SU-DHL-6 (cell line): ENCODE results near the gene PROS1.
A peak's percentile ranks its signal among the peaks of the same experiment; 100 is the strongest.

Experiments used
- H2AFZ ChIP-seq: fragments of 200-600 bp; sonication (generic); 2 replicates; pipeline ENCODE4 v1.6.1; 2014; ENCODE audit warnings: low read depth, mild to moderate bottlenecking, moderate library complexity, mixed read lengths, antibody characterized with exemption, low read length; ENCODE audit not compliant: severe bottlenecking
- H3F3A ChIP-seq: fragments of 200-600 bp; shearing (Covaris generic); 2 replicates; pipeline ENCODE4 v1.6.0; 2016; ENCODE audit warnings: antibody characterized with exemption, mild to moderate bottlenecking; ENCODE audit not compliant: insufficient read depth
- H3K27ac ChIP-seq: fragments of 200-600 bp; sonication (generic); 2 replicates; pipeline ENCODE4 v1.5.1; 2016; ENCODE audit warnings: low read depth, mild to moderate bottlenecking, low read length, moderate library complexity, mixed read lengths
- H3K27me3 ChIP-seq: fragments of 200-600 bp; sonication (generic), shearing (Covaris generic); 2 replicates; pipeline ENCODE4 v1.6.0; 2014; ENCODE audit warnings: mild to moderate bottlenecking, low read length
- H3K36me3 ChIP-seq: fragments of 200-600 bp; sonication (generic); 2 replicates; pipeline ENCODE4 v1.6.1; 2014; ENCODE audit warnings: mild to moderate bottlenecking, low read length, mixed read lengths
- H3K4me2 ChIP-seq: fragments of 300-600, 200-600 bp; shearing (Covaris generic), sonication (generic); 2 replicates; pipeline ENCODE4 v1.6.0; 2014; ENCODE audit warnings: low read length, low read depth, mild to moderate bottlenecking; ENCODE audit not compliant: poor library complexity, severe bottlenecking
- H3K4me3 ChIP-seq: fragments of 200-600 bp; sonication (generic); 2 replicates; pipeline ENCODE4 v1.5.1; 2014; ENCODE audit warnings: antibody characterized with exemption, low read length, mild to moderate bottlenecking, mixed read lengths; ENCODE audit not compliant: insufficient read depth, poor library complexity, severe bottlenecking
- H3K79me2 ChIP-seq: fragments of 200-600 bp; sonication (generic); 2 replicates; pipeline ENCODE4 v1.6.1; 2014; ENCODE audit warnings: mild to moderate bottlenecking, low read length, moderate library complexity; ENCODE audit not compliant: insufficient read depth
- H3K9ac ChIP-seq: fragments of 200-600 bp; sonication (generic); 2 replicates; pipeline ENCODE4 v1.7.0; 2014; ENCODE audit warnings: mild to moderate bottlenecking, low read length
- H3K9me2 ChIP-seq: fragments of 200-600 bp; sonication (generic); replicated peaks from 2 replicates; pipeline ENCODE4 v1.6.1; 2014; ENCODE audit warnings: low read length; ENCODE audit not compliant: insufficient read depth
- H3K9me3 ChIP-seq: fragments of 200-600 bp; sonication (generic); 2 replicates; pipeline ENCODE4 v1.6.1; 2014; ENCODE audit warnings: low read length, mixed read lengths; ENCODE audit not compliant: insufficient read depth
- H4K20me1 ChIP-seq: fragments of 200-600 bp; sonication (generic); 2 replicates; pipeline ENCODE4 v1.6.1; 2014; ENCODE audit warnings: low read depth, mild to moderate bottlenecking, antibody characterized with exemption, low read length, moderate library complexity, mixed read lengths
- EZH2phosphoT487 ChIP-seq: fragments of 200-600 bp; sonication (generic), shearing (Covaris generic); conservative IDR thresholded peaks from 2 replicates; pipeline ENCODE4 v1.6.1; 2018; ENCODE audit warnings: mild to moderate bottlenecking, antibody characterized with exemption, low read length, moderate library complexity, mixed read lengths
- TF ChIP-seq, protein P1 (sequence below): fragments of 200-600 bp; sonication (generic); IDR thresholded peaks from one replicate; pipeline ENCODE4 v1.5.1; 2017; ENCODE audit warnings: antibody characterized with exemption, mild to moderate bottlenecking, low read length, moderate library complexity; ENCODE audit not compliant: insufficient read depth, poor library complexity, severe bottlenecking

Gene PROS1

DNA sequence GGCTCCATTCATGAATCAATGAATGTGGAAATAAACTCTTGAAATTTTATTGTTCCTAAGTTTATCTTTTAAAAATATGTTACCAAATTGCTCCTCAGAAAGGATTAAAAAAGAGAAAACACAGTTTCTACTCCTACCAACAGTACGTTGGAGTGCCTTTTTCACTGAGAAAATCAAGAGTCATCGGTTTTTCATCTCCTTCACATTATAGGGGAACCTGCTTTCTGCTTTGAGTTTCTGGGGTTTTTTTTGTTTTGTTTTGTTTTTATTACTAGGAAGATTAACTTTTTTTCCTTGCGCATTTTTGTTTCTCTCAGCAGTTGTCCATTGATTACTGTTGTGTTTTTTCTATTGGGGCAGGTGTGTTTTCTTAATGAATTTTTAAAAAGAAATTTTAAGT is 9.7 kb upstream of the PROS1 start:
- H3K9me3 ChIP-seq, result no peaks in the 10 kb centered on the region
- no peaks in the 10 kb centered on the region for H3K27me3 ChIP-seq
- no peak overlapping the region for H3K4me3 ChIP-seq
- no peak overlapping the region for H3K27ac ChIP-seq
- H3K9me2 ChIP-seq, result no peaks in the 10 kb centered on the region
- no peaks in the 10 kb centered on the region for H3K36me3 ChIP-seq
- no peak overlapping the region for H2AFZ ChIP-seq
- TF ChIP-seq EZH2phosphoT487, result no peak
- TF ChIP-seq, protein P1, sequence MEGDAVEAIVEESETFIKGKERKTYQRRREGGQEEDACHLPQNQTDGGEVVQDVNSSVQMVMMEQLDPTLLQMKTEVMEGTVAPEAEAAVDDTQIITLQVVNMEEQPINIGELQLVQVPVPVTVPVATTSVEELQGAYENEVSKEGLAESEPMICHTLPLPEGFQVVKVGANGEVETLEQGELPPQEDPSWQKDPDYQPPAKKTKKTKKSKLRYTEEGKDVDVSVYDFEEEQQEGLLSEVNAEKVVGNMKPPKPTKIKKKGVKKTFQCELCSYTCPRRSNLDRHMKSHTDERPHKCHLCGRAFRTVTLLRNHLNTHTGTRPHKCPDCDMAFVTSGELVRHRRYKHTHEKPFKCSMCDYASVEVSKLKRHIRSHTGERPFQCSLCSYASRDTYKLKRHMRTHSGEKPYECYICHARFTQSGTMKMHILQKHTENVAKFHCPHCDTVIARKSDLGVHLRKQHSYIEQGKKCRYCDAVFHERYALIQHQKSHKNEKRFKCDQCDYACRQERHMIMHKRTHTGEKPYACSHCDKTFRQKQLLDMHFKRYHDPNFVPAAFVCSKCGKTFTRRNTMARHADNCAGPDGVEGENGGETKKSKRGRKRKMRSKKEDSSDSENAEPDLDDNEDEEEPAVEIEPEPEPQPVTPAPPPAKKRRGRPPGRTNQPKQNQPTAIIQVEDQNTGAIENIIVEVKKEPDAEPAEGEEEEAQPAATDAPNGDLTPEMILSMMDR, result no peak
- H3K9ac ChIP-seq, result no peak overlapping the region
- H4K20me1 ChIP-seq, result peaks cover 10% of the 10 kb centered on the region; the same call in 1 of the 2 replicates
- no peak overlapping the region for H3K4me2 ChIP-seq
- peaks cover 13% of the 10 kb centered on the region for H3K79me2 ChIP-seq
- H3F3A ChIP-seq, result no peaks in the 10 kb centered on the region; the same call in 1 of the 2 replicates

DNA sequence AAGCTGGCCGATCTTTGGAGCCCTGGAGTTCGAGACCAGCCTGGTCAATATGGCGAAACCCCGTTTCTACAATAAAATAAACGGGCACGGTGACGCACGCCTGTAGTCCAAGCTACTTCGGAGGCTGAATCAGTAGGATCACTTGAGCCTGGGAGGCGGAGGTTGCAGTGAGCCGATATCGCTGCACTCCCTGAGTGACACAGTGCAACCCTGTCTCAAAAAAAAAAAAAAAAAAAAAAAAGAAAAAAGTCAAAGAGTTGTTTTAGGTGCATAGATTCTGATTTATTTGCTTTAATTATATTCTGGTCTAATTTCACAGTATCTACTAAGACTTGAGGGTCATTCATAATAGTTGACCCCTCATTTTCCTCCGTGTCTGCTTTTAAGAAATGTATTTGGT is 8.0 kb upstream of the PROS1 start:
- no peak overlapping the region for H2AFZ ChIP-seq
- H3K9me2 ChIP-seq, result no peaks in the 10 kb centered on the region
- no peak overlapping the region for H3K27ac ChIP-seq
- H3K27me3 ChIP-seq, result no peaks in the 10 kb centered on the region
- no peak overlapping the region for H3K4me3 ChIP-seq
- peaks cover 10% of the 10 kb centered on the region; the same call in 1 of the 2 replicates for H4K20me1 ChIP-seq
- TF ChIP-seq, protein P1, result no peak
- TF ChIP-seq EZH2phosphoT487, result no peak
- no peaks in the 10 kb centered on the region; the same call in 1 of the 2 replicates for H3F3A ChIP-seq
- peaks cover 13% of the 10 kb centered on the region for H3K79me2 ChIP-seq
- no peaks in the 10 kb centered on the region for H3K9me3 ChIP-seq
- 0 out of 2 replicates have a peak overlapping the region, but pooled peaks have one; percentile 81 for H3K9ac ChIP-seq
- H3K36me3 ChIP-seq, result no peaks in the 10 kb centered on the region
- H3K4me2 ChIP-seq, result peak overlapping the region; percentile 91

DNA sequence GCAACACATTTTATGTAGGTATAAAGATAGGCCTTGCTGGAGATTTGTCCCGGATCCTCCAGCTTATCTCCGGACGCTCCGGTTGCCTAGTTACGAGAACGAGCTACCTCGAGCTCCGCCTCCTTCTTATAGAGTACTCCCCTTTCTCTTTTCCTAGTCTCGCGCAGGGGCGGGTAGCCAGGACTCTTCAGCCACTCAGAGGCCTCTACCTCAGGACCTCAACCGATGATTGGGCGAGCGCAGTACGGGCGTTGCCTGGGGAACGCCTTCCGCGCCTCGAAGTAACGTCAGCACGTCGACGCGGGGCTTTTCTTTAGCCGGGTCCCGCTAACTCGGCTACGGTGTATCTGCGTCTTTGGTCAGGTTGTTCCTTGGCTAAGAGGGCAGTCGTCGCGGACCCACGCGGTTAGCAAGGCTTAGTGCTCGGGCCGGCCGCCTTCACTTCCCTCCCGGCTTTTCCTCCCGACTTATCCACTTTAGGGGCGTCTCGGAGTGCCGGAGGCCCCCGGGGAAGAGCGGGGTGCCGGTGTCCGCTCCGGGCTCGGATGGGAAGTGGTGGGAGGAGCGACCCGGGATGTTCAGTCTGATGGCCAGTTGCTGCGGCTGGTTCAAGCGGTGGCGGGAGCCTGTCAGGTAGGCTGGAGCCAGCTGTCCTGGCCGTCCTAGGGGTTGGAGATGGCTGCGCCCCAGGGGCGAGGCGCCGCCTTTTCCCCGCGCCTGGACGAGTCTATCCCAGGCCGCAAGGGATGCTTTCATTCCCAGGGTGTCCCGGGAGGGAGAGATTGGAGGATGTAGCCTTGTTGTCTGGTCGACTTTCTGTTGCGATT is 6.4 kb upstream of the PROS1 start, which contains the start of gene ARL13B:
Gene ARL13B (plus strand): TSS at position 306 of the 827 bp plus-strand sequence. CDS start 269 bp downstream, at position 575.
- Histone ChIP-seq H3K27ac (no peak within 1 kb of the TSS), H2AFZ (peak within 1 kb of the TSS; percentile 92), H3K9me3 (no peaks in the 10 kb centered on the region), H3K4me2 (peak within 1 kb of the TSS; percentile 91), H3K79me2 (peaks cover 13% of the 10 kb centered on the region; the same call in 1 of the 2 replicates), H4K20me1 (no peaks in the 10 kb centered on the region), H3K36me3 (no peaks in the 10 kb centered on the region), H3K9ac (peak within 1 kb of the TSS; percentile 81), H3K9me2 (no peaks in the 10 kb centered on the region), H3F3A (no peaks in the 10 kb centered on the region; the same call in 1 of the 2 replicates), H3K27me3 (no peaks in the 10 kb centered on the region), H3K4me3 (peak within 1 kb of the TSS; percentile 93)
- TF ChIP-seq EZH2phosphoT487, result no peak
- TF ChIP-seq, protein P1, result no peak
